ENCODE data around the gene NYNRIN. TPM values are rescaled to one million over a fixed set of nuclear protein-coding genes. Genes with fewer than 3 reads are reported as not detected.

NYNRIN gene
- total and polyA plus RNA-seq, 2 donors (not counting 3 experiments of a cell fraction or from before 2014, with no cell fraction given): 37.2 to 42.8 TPM

GRCh38 chr14:24435192-24435810 lies 36.5 kb downstream of the NYNRIN start:
- BruUV-seq (replicated peaks): no TSS peak
- intact Hi-C loops (cut with micrococcal nuclease): no loop called here
- H3K9me1 ChIP-seq (replicated peaks; ENCODE audit: control insufficient read depth, extremely low read depth, insufficient read depth, low read length): no peaks in the 10 kb centered on the region
- H3K27me3 ChIP-seq (ENCODE audit: control insufficient read depth in 2 of 2, insufficient read depth in 2 of 2, low read length in 2 of 2): no peaks in the 10 kb centered on the region
- peaks cover 13 to 35% of the 10 kb centered on the region in 2 experiments for H3K36me3 ChIP-seq (ENCODE audit: control insufficient read depth in 2 of 2, extremely low read depth in 1 of 2, insufficient read depth in 2 of 2, low read length in 2 of 2)
- CTCF ChIA-PET: interaction anchor here (1.0 to 10.2 kb wide), 13 partner anchors 8 to 164 kb away, joined by 3 to 811 read pairs (median 5); partner anchors contain the start of genes ADCY4, RABGGTA and RIPK3
- no peak overlapping the region for H3K27ac ChIP-seq (ENCODE audit: insufficient read depth, low read depth, low read length)
- peaks cover 49% of the 10 kb centered on the region for H3K4me1 ChIP-seq (ENCODE audit: control insufficient read depth, extremely low read depth, insufficient read depth, low read length)
- FAIRE-seq (no peak), DNase-seq (ENCODE audit: low read depth, low spot score) (no peak)
- no peak overlapping the region for H3K4me3 ChIP-seq (replicated peaks in 1 of 3; ENCODE audit: insufficient read depth in 1 of 3, low read depth in 1 of 3, low read length in 3 of 3)
- dilution Hi-C loops (cut with MboI; ENCODE audit: extremely low pct_ligation_motif_present, low sequenced_read_pairs): no loop called here
- no peak for TF ChIP-seq FOS (IDR thresholded peaks at IDR 0.05; ENCODE audit: borderline replicate concordance, insufficient read depth, low read length)
- TF ChIP-seq EZH2 (IDR thresholded peaks at IDR 0.05; ENCODE audit: borderline replicate concordance, low read depth, low read length, severe bottlenecking): no peak
- no peak for TF ChIP-seq JUN (IDR thresholded peaks at IDR 0.05; ENCODE audit: borderline replicate concordance, insufficient read depth, insufficient read length, low read depth)
- TF ChIP-seq GATA2 (IDR thresholded peaks at IDR 0.05; ENCODE audit: insufficient read depth, insufficient read length, low read depth, low read length): no peak
- no peak for TF ChIP-seq MAX (IDR thresholded peaks at IDR 0.05; ENCODE audit: insufficient read depth, insufficient read length)
- TF ChIP-seq POLR2AphosphoS5 (IDR thresholded peaks at IDR 0.05; ENCODE audit: insufficient read depth, low read depth, low read length): no peak
- TF ChIP-seq, protein P1, sequence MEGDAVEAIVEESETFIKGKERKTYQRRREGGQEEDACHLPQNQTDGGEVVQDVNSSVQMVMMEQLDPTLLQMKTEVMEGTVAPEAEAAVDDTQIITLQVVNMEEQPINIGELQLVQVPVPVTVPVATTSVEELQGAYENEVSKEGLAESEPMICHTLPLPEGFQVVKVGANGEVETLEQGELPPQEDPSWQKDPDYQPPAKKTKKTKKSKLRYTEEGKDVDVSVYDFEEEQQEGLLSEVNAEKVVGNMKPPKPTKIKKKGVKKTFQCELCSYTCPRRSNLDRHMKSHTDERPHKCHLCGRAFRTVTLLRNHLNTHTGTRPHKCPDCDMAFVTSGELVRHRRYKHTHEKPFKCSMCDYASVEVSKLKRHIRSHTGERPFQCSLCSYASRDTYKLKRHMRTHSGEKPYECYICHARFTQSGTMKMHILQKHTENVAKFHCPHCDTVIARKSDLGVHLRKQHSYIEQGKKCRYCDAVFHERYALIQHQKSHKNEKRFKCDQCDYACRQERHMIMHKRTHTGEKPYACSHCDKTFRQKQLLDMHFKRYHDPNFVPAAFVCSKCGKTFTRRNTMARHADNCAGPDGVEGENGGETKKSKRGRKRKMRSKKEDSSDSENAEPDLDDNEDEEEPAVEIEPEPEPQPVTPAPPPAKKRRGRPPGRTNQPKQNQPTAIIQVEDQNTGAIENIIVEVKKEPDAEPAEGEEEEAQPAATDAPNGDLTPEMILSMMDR (IDR thresholded peaks at IDR 0.05; ENCODE audit: extremely low read depth in 1 of 2, insufficient read depth in 1 of 2, low read depth in 1 of 2, low read length in 2 of 2): no peak
- TF ChIP-seq POLR2A (IDR thresholded peaks at IDR 0.05; ENCODE audit: low read depth, low read length): no peak
- TF ChIP-seq MYC (IDR thresholded peaks at IDR 0.05; ENCODE audit: low read depth, low read length): no peak
- H3K79me2 ChIP-seq (ENCODE audit: control insufficient read depth, insufficient read depth, low read length): peaks cover 22% of the 10 kb centered on the region
- H3K9ac ChIP-seq (replicated peaks; ENCODE audit: extremely low read depth, insufficient read depth, low read length): no peak overlapping the region
- H2AFZ ChIP-seq (ENCODE audit: low read depth, low read length): no peak overlapping the region
- H3K4me2 ChIP-seq (ENCODE audit: insufficient read depth, low read length): no peak overlapping the region
- no peaks in the 10 kb centered on the region for H4K20me1 ChIP-seq (replicated peaks; ENCODE audit: control insufficient read depth, extremely low read depth, insufficient read depth, low read length)
- no peaks in the 10 kb centered on the region for H3K9me3 ChIP-seq (replicated peaks; ENCODE audit: control insufficient read depth, insufficient read depth, low read length)
- POLR2A ChIA-PET: interaction anchor here (0.6 to 2.4 kb wide), 3 partner anchors 10 to 103 kb away, joined by 3 to 7 read pairs (median 7); no protein-coding TSS in a partner anchor

All from endothelial cell of umbilical vein (primary cell).